ENCODE data around the gene SMC4. TPM values are rescaled to one million over a fixed set of nuclear protein-coding genes. Genes with fewer than 3 reads are reported as not detected.
A peak's percentile ranks its signal among the peaks of the same experiment; 100 is the strongest.
"Not testable (repeated sequence)": the region's sequence is repeated elsewhere in the genome, so short reads cannot be mapped to it uniquely, and the experiment has no call there.

SMC4 gene
- total RNA-seq, 1 donor from 2014 or later, result 46.8 TPM

GRCh38 chr3:160448845-160449635, 49.6 kb downstream of the SMC4 start:
- DNase-seq (no peak), ATAC-seq (peak; percentile 73)
- intact Hi-C loops (cut with DNase I), result no loop called here
- no peak for TF ChIP-seq CTCF (IDR thresholded peaks at IDR 0.05)
- H3K4me3 ChIP-seq, result peak overlapping the region; percentile 61
- peak overlapping the region; percentile 70 for H3K27ac ChIP-seq
- H3K9me3 ChIP-seq, result no peaks in the 10 kb centered on the region
- H3K36me3 ChIP-seq, result no peaks in the 10 kb centered on the region
- H3K27me3 ChIP-seq, result no peaks in the 10 kb centered on the region
- peaks cover 6% of the 10 kb centered on the region for H3K4me1 ChIP-seq

- H3K36me3 ChIP-seq, result no peaks in the 10 kb centered on the region
Measured at GRCh38 chr3:160449636-160450598, 50.5 kb downstream of the SMC4 start, which contains the start of gene TRIM59. TSS of gene TRIM59 (minus strand) at chr3:160449786. CDS start at chr3:160439183, 10,603 bp downstream.

GRCh38 chr3:160450846-160451245, 51.4 kb downstream of the SMC4 start:
- H3K9me3 ChIP-seq, result no peaks in the 10 kb centered on the region
- no peak for TF ChIP-seq CTCF (IDR thresholded peaks at IDR 0.05)
- no peak for ATAC-seq
- peaks cover 6% of the 10 kb centered on the region for H3K4me1 ChIP-seq
- H3K27ac ChIP-seq, result no peak overlapping the region
- H3K36me3 ChIP-seq, result no peaks in the 10 kb centered on the region
- no peak overlapping the region for H3K4me3 ChIP-seq
- DNase-seq, result no peak
- intact Hi-C loops (cut with DNase I), result no loop called here
- no peaks in the 10 kb centered on the region for H3K27me3 ChIP-seq

More at GRCh38 chr3:160449636-160450598, 50.5 kb downstream of the SMC4 start, which contains the start of gene TRIM59:
- H3K27me3 ChIP-seq, result no peaks in the 10 kb centered on the region
- DNase-seq (peak; percentile 97), ATAC-seq (peak; percentile 98)
- peak within 1 kb of the TSS; percentile 61 for H3K4me3 ChIP-seq
- H3K4me1 ChIP-seq, result peaks cover 6% of the 10 kb centered on the region
- TF ChIP-seq CTCF (IDR thresholded peaks at IDR 0.05), result no peak
- H3K27ac ChIP-seq, result peak within 1 kb of the TSS; percentile 70
- H3K9me3 ChIP-seq, result no peaks in the 10 kb centered on the region
- intact Hi-C loops (cut with DNase I), result no loop called here

- no peak for TF ChIP-seq CTCF (IDR thresholded peaks at IDR 0.05)
- no peaks in the 10 kb centered on the region for H3K27me3 ChIP-seq
- H3K36me3 ChIP-seq, result no peaks in the 10 kb centered on the region
- no peaks in the 10 kb centered on the region for H3K9me3 ChIP-seq
- H3K4me1 ChIP-seq, result peaks cover 6% of the 10 kb centered on the region
- no peak for ATAC-seq
- no peak overlapping the region for H3K4me3 ChIP-seq
- no peak overlapping the region for H3K27ac ChIP-seq
- intact Hi-C loops (cut with DNase I), result no loop called here
- no peak for DNase-seq
Measured at GRCh38 chr3:160451602-160452001, 52.2 kb downstream of the SMC4 start.

- H3K9me3 ChIP-seq; H3K36me3 ChIP-seq; H3K4me1 ChIP-seq; ATAC-seq; H3K4me3 ChIP-seq; DNase-seq; intact Hi-C loops (cut with DNase I); H3K27ac ChIP-seq; H3K27me3 ChIP-seq: not testable (repeated sequence)
Measured at GRCh38 chr3:160452251-160452650, 52.8 kb downstream of the SMC4 start.

Data from upper lobe of right lung (tissue), 1 donor.